ENCODE results near the gene DZANK1.
"Not testable (repeated sequence)": the region's sequence is repeated elsewhere in the genome, so short reads cannot be mapped to it uniquely, and the experiment has no call there.

The DZANK1 gene

DNA sequence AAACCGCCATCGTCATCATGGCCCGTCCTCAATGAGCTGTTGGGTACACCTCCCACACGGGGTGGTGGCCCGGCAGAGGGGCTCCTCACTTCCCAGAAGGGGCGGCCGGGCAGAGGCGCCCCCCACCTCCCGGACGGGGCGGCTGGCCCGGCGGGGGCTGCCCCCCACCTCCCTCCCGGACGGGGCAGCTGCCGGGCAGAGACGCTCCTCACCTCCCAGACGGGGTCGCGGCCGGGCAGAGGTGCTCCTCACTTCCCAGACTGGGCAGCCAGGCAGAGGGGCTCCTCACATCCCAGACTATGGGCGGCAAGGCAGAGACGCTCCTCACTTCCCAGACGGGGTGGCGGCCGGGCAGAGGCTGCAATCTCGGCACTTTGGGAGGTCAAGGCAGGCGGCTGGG is 91.3 kb downstream of the DZANK1 start:
- not testable (repeated sequence) for DNase-seq

DNA sequence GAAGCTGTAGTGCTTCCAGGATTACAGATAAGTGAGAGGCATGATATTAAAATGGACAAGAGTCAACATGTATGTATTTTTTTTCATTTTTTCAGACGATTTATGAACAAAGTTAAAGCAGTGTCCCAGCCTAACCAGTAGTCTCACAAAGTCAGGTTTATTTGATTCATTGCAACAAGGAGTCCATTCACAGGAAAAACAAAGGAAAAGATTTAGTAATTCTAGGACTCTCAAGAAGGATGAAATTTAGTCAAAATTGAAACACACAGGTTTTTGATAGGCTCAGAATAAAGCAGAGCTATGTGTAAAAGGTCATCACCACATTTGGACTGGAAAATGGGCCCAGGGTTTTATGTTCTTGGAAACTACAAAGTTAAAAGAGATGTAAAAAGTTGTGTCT is 94.5 kb downstream of the DZANK1 start:
- DNase-seq: no peak

DNA sequence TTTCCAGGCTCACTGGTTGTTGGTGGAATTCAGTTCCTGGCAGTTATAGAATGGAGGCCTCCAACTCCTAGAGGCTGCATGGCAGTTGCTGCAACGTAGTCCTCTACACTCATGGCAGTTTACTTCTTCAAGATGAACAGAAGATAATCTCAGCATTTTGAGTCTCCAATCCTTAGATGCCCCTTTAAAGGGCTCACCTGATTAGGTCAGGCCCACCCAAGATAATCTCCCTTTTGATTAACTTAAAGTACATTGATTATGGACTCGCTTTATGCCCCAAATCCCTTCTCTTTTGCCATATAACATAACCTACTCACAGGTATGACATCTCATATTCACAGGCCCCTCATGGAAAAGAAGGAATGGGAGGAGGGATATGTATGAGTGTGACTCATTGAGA is 102.1 kb downstream of the DZANK1 start:
- DNase-seq: no peak

DNA sequence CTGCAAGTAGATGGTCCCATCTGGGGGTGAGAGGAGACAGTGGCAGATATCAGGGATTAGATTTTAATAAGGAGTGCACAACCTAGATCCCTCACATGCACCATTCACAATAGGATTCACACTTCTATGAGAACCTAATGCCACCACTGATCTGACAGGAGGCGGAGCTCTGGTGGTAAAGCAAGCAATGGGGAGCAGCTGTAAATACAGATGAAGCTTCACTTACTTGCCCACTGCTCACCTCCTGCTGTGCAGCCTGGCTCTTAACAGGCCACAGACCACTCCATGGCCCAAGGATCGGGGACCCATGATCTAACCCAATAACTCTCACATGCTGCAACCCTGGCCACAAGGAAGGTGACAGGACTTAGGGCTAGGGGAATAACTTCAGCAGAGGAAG is 103.1 kb downstream of the DZANK1 start:
- DNase-seq: no peak

DNA sequence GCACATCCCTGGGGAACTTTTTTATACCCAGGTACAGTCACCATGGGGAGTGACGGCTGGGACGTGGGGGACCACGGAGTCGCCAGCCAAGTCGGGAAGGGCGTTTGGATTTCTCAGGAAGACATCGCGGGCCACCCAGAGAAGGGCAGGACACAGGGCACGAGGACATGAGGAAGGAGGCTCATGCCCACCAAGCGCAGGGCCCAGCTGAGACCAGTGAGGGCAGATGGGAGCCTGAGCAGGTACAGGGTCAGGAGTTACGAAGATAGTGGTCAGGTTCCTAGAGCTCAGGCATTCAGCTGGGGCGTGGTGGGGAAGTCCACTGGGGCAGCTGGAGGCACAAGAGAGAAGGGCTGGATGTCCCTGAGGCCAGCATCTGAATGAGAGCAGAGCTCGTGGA is 103.9 kb downstream of the DZANK1 start:
- no peak for DNase-seq

DNA sequence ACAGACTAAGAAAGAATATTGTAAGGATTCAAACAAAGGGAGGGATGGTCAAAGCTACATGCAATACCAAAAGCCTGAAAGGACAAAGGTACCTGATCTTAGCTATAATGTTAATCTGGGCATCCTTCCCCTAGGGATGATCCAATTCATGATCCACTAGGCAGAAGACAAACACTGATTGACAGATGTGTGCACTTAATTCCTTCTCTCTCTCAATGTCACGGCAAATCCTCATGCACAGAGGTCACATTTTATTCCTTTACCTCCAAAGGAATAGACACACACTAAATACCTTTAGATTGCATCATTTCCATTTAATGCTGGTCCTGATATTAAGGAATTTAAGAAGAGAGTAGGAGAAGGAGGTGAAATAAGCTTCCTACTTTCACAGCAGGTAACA is 105.2 kb downstream of the DZANK1 start:
- DNase-seq: no peak

DNA sequence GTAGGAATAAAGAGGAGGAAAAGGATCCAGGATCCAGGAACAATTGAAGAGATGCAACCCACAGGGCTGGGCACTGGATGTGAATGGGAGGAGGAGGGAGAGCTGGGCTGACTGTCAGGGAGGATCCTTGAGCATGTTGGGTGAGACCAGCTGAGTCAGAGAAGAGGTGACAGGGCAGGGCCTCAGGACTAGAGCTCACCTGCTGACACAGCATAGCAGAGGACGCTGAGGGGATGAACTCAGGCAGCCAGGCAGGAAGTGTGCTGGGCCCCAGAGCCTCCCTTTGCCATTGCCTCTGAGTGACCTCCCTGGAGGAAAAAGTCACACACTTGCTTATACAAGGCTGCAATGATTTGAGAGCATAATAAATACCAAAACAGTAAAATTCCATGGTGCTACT is 106.2 kb downstream of the DZANK1 start:
- DNase-seq: no peak

DNA sequence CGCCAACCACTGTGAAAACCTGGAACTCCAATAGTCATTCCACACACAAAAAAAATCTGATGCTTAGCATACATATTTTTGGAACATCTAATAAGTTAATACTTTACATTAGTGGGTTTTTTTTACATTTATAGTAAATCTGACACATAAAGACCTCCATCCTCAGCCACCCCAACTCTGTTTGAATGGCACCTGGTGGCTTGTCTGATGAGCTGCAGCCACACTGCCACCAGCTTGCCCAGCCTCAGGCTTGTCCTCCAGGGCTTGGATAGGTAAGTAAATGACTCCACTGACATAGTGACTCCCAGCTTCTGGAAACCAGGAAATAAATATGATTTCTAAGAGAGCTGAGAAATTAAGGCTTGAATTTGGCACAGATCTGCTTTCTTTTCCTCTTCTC is 107.0 kb downstream of the DZANK1 start:
- DNase-seq: no peak

DNA sequence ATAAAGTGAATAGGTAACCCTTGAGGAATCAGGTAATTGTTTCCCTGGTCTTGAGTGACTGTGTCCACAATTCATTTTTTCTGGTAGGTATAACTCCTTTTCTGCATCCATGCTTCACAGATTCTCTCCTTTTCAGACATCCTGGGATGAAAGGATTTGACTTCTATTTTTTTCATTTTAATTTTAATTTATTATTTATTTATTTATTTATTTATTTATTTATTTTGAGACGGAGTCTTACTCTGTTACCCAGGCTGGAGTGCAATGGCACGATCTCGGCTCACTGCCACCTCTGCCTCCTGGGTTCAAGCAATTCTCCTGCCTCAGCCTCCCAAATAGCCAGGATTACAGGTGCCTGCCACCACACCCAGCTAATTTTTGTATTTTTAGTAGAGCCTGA is 117.1 kb downstream of the DZANK1 start:
- DNase-seq: not testable (repeated sequence)
